NOMO-1 (cell line): Measurements from ENCODE around the gene TAF8.

Experiments used
- DNase-seq, 2 experiments: peaks; one replicate each; lab custom pipeline; 2025; ENCODE audit not compliant: unreplicated experiment in 2 of 2; lab: John Stamatoyannopoulos, UW

TAF8 gene

GRCh38 chr6:42095094-42095493 is 44.8 kb downstream of the TAF8 start:
- DNase-seq: no peak

DNA sequence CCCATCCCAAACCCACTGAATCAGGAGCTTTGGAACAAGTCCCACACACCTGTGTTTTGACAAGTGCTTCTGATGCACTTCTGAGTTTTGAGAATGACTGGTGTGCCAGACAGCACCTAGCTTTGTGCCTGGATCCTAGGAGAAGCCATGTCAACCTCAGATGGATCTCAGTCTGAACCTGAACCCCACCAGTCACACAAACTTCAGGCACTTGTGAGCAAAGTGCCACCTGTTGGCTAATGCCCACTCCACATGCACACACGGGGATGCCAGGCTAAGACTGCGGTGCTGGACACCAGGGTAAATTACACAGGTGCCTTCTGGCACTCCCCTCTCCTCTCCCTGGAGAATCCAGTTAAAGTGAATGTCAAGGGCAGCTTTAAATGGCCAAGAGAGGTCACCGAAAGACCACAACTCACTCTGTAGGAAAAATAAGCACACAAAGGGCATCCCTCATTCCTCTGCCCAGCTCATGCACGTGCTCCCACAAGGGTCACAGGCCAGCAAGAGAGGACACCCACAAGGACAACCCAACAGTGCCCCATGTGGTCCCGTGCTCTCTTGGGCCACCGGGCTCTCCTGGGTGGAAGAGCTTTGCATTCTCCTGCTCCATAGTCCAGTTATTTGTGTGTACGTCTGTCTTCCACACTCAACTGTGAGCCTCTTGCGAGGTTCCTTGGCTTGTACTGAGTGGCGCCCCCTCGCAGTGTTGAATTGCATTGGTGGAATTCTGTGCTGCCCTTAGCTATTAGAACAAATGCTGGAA is 45.6 kb downstream of the TAF8 start:
- no peak for DNase-seq

- no peak for DNase-seq
Observed at GRCh38 chr6:42099340-42100028, 49.2 kb downstream of the TAF8 start.

DNA sequence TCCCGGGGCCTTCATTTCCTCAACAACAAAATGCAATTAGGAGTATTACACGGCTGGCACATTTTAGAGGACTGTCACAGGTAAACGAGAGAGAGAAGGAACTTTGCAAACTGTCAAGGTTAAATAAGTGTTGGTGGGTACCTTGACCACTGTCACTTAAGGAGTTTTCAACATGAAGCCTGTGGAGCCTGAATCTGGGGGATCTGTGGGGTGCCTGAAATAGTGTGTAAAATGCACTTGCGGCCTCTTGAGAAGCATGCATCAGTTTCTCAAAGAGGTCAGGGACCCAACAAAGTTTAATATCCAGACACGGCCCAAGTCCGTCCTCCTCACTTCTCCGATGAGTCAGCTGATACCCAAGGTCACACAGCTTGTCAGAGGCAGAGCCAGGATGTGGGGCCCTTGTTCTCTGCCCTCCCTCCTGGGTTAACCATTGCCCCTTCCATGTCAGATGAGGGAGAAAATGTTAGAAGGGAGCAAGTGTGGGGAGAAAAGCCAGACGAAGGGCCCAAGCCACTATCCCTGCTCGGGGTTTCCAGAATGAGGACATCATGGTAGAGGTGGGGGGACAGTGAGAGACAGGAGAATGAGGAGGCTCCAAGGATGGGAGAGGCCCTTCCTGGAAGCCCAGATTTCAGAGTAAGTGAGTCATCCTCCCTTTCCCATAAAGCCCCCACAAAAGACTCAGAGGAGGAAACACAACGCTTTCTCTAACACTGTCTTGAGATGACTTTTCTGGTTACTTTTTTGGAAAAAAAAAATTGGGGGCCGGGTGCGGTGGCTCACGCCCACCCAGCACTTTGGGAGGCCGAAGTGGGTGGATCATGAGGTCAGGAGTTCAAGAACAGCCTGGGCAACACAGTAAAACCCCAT is 49.9 kb downstream of the TAF8 start:
- DNase-seq: no peak

GRCh38 chr6:42101186-42101657 is 50.9 kb downstream of the TAF8 start:
- DNase-seq: no peak

- DNase-seq: no peak
Observed at GRCh38 chr6:42103216-42103615, 52.9 kb downstream of the TAF8 start.

GRCh38 chr6:42103753-42104094 is 53.4 kb downstream of the TAF8 start:
- DNase-seq: no peak

GRCh38 chr6:42104095-42104803 is 53.9 kb downstream of the TAF8 start:
- peak; percentile 71 to 72 for DNase-seq

DNA sequence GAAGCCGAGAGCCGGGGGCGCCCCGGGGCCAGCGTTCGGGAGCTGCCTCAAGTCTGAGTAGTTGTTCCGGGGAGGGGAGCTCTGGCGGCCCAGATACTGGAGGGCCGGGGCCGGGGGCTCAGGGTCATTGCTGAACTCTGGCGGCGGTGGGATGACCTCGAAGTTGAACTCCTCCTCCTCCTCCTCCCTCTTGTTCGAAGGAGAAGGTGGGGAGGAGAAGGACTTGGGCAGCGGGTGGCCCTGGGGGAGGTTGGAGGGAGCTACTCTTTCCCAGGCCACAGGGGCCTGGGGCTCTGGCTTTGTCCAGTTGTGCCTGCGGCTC is 54.4 kb downstream of the TAF8 start:
- peak in 1 of 2 experiments; percentile 40 for DNase-seq

- no peak for DNase-seq
Observed at GRCh38 chr6:42105156-42105648, 54.9 kb downstream of the TAF8 start.

- no peak for DNase-seq
Observed at GRCh38 chr6:42105709-42106108, 55.4 kb downstream of the TAF8 start.

DNA sequence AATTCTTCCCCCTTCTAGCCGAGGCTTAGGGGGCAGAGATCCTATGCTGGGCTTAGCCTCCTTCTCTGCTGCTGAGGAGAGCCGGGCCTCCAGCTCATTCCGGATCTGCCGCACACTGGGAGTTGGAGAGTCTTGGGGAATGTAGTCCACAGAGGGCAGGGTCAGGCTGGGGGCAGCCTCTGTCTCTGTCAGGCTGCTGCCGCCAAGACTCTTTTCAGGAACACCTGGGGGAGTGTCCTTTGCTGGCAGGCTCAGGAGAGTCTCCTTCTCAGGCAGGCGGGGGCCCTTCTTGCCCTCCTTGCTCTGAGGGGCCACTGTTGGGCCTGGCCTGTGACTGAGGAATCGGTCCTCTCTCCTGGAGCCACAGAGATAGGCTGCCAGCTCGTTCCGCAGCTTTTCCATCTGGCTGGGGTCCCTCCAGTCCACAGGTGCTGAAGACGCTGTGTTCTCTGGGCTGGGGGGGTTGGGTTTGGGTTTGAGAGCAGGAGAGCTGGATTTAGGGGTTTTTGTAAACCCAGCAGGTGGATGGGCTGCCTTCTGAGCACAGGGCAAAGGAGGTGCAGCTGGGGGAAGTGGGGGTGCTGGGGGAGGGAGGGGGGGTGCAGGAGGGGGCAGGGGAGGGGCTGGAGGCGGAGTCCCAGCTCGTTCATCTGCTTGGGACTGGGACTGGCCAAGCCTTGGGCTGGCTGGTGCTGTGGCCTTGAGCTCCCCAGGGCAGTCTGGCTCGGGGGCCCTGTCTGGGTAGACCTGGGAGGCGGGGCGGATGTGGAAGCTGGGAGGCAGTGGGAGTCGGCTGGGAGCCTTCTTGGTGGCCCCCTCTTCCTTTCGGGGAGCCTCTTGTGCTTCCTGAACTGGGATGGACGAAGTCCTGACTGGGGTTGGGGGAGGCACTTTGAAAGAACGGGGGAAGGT is 56.0 kb downstream of the TAF8 start:
- DNase-seq: no peak

- DNase-seq: no peak
Observed at GRCh38 chr6:42108071-42108470, 57.7 kb downstream of the TAF8 start.

- no peak for DNase-seq
Observed at GRCh38 chr6:42110683-42111082, 60.4 kb downstream of the TAF8 start.

DNA sequence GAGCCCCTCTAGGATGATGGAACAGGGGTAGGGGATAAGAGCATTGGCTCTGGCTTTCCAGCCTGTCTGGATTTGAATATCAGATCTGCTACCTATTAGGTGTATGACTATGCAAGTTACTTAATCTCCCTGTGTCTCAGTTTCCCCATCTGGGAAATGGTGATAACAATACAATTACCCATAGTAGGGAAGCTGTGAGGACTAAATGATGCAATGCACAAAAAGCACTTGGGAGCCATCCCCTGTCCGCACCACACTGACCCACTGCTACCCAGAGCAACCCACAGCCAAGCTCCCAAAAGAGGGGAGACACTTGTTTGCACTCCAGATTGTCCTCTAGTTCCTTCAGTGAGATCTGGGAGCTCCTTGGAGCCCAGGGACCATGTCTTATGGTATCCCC is 62.0 kb downstream of the TAF8 start:
- DNase-seq: no peak

DNA sequence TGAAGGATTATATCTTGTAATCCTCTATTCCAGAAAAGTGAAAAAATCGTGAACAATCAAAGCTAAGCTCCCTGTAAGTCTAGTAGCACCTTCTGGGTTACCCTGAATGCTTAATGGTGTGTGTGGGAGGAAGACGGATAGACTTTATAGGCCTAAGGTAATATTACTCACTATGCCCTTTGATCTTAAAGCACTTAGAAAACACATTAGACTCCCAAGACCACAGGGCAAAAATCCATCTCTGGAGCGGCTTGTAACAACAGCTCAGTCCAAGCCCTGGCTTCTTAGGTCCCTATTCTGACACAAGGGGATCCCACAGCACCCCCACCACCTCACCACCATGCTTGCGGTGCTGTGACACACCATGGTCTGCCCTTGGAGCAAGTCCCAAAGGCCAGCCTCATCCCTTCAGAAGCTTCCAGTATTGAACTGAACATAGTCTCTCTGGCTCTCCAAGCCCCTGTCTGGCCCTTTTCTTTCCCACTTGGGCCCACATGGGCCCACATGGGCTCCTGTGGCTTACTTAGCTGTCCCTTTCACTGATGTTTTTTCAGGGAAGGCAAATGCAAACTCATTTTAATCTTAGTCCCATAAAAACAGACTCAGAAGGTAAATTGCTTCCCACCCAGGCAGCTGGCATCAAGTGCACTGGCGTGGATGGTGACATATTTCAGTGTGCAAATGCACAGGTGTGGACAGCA is 63.8 kb downstream of the TAF8 start:
- no peak for DNase-seq

DNA sequence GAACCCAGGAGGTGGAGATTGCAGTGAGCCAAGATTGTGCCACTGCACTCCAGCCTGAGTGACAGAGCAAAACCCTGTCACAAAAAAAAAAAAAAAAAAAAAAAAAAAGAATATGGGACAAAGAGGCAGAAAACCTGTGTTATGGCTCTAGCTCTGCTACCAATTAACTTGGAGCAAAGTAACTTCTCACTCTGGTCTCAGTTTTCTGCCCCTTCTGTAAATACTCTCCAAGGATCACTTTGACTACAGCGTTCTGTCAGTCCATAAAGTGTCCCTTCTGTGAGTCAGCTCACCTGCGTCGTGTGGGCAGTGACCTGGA is 67.5 kb downstream of the TAF8 start:
- no peak for DNase-seq

- no peak for DNase-seq
Observed at GRCh38 chr6:42118162-42119001, 68.1 kb downstream of the TAF8 start.
